SK-N-MC (cell line): ENCODE measurements around the gene IRS1.

Experiments
- DNase-seq: peaks from one replicate; pipeline ENCODE4 v3.0.0-alpha.2; 2011; ENCODE audit warnings: low read depth, low spot score
- H3K27ac ChIP-seq: fragments of 200-600 bp; sonication (generic); 2 replicates; pipeline ENCODE4 v1.5.1; 2016; ENCODE audit warnings: mixed run types
- H3K36me3 ChIP-seq: fragments of 200-600 bp; sonication (generic); 2 replicates; pipeline ENCODE4 v1.6.1; 2017; ENCODE audit warnings: antibody characterized with exemption, low read length, mixed read lengths; ENCODE audit not compliant: insufficient read depth
- H3K4me3 ChIP-seq: fragments of 200-600 bp; sonication (generic); 2 replicates; pipeline ENCODE4 v1.5.1; 2016
- H3K9ac ChIP-seq: fragments of 200-600 bp; sonication (generic); 2 replicates; pipeline ENCODE4 v1.8.0; 2017; ENCODE audit warnings: mixed run types, mixed read lengths; ENCODE audit not compliant: insufficient read length
- H3K9me3 ChIP-seq: fragments of 200-600 bp; sonication (generic); 2 replicates; pipeline ENCODE4 v1.6.1; 2017; ENCODE audit warnings: low read depth, mild to moderate bottlenecking, antibody characterized with exemption, low read length, moderate library complexity, mixed read lengths
- EZH2 ChIP-seq: fragments of 200-600 bp; sonication (generic); IDR thresholded peaks from one replicate; pipeline ENCODE4 v1.6.1; 2017; ENCODE audit warnings: antibody characterized with exemption
- FOXP2 ChIP-seq: optimal IDR thresholded peaks from 2 replicates; pipeline ENCODE3; 2011; ENCODE audit warnings: mild to moderate bottlenecking, moderate library complexity; ENCODE audit not compliant: insufficient read depth; ENCODE audit errors: extremely low read length, control extremely low read depth
- POLR2AphosphoS5 ChIP-seq: IDR thresholded peaks from 2 replicates; pipeline ENCODE4 v1.6.1; 2012; ENCODE audit warnings: mild to moderate bottlenecking, low read depth, low read length, borderline replicate concordance

IRS1 gene

GRCh38 chr2:226690461-226691024 lies 109.1 kb downstream of the IRS1 start:
- H3K9me3 ChIP-seq = no peaks in the 10 kb centered on the region
- TF ChIP-seq EZH2 (no peak), FOXP2 (no peak), POLR2AphosphoS5 (no peak)
- H3K4me3 ChIP-seq = no peak overlapping the region
- H3K36me3 ChIP-seq = no peaks in the 10 kb centered on the region
- DNase-seq = no peak
- H3K27ac ChIP-seq = no peak overlapping the region
- H3K9ac ChIP-seq = no peak overlapping the region

GRCh38 chr2:226687641-226688253 lies 111.9 kb downstream of the IRS1 start:
- H3K9ac ChIP-seq = no peak overlapping the region
- no peak overlapping the region for H3K27ac ChIP-seq
- H3K4me3 ChIP-seq = no peak overlapping the region
- no peaks in the 10 kb centered on the region for H3K36me3 ChIP-seq
- TF ChIP-seq EZH2 = no peak
- no peak for TF ChIP-seq POLR2AphosphoS5
- no peak for DNase-seq
- no peaks in the 10 kb centered on the region for H3K9me3 ChIP-seq

- TF ChIP-seq FOXP2 = no peak
- no peak for TF ChIP-seq EZH2
- no peak for TF ChIP-seq POLR2AphosphoS5
- H3K36me3 ChIP-seq = no peaks in the 10 kb centered on the region
- no peak for DNase-seq
- no peak overlapping the region for H3K27ac ChIP-seq
- no peak overlapping the region for H3K4me3 ChIP-seq
- H3K9ac ChIP-seq = no peak overlapping the region
- no peaks in the 10 kb centered on the region for H3K9me3 ChIP-seq
Measured at GRCh38 chr2:226684563-226684959, 115.1 kb downstream of the IRS1 start.

GRCh38 chr2:226683944-226684562 lies 115.6 kb downstream of the IRS1 start:
- H3K36me3 ChIP-seq = no peaks in the 10 kb centered on the region
- no peak overlapping the region for H3K4me3 ChIP-seq
- H3K9me3 ChIP-seq = no peaks in the 10 kb centered on the region
- no peak overlapping the region for H3K9ac ChIP-seq
- TF ChIP-seq POLR2AphosphoS5 = no peak
- no peak for TF ChIP-seq FOXP2
- TF ChIP-seq EZH2 = no peak
- H3K27ac ChIP-seq = no peak overlapping the region
- DNase-seq = no peak

GRCh38 chr2:226683196-226683595 lies 116.4 kb downstream of the IRS1 start:
- TF ChIP-seq FOXP2 (no peak), EZH2 (no peak), POLR2AphosphoS5 (no peak)
- no peak for DNase-seq
- Histone ChIP-seq H3K36me3 (no peaks in the 10 kb centered on the region), H3K4me3 (no peak overlapping the region), H3K9me3 (no peaks in the 10 kb centered on the region), H3K9ac (no peak overlapping the region), H3K27ac (no peak overlapping the region)
